ENCODE results near the gene LBH.
A peak's percentile ranks its signal among the peaks of the same experiment; 100 is the strongest.

Gene LBH

DNA sequence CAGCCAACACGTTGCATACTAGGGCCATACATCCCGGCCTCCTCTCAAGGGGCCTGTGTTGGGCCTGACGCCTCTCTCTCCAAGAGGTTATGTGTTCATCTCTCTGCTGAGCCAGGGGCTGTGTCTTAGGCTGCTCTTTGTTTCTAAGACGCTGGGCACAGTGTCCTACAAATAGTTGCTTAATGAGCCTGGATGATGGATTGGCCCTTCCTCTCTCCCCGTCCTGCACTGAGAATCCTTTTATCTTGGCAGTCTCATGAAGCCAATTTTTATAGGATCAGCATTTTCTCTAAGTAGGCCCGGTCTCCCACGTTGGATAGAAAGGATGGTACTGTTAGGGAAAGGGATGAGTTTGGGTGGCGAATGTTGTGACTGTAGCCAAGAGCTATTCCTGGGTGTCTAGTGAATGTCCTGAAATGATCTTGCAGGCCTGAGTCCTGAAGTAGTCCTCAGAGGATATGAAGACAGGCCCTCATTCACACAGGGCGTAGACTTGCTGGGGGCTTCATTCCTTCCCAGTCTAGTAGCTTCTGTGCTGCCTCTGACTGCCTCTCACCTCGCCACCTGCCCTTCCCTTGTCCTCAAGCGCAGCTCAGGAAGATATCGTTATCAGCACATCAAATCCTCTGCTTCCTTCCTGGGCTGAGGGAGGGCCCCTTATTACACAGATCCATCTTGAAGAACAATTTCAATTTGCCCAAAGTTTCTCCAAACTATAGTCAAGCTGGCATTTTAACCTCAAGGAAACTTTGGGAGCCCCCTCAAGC lies 8.8 kb downstream of the LBH start:
- no peak overlapping the region for H3K4me3 ChIP-seq (ENCODE audit: low read depth, low read length)

DNA sequence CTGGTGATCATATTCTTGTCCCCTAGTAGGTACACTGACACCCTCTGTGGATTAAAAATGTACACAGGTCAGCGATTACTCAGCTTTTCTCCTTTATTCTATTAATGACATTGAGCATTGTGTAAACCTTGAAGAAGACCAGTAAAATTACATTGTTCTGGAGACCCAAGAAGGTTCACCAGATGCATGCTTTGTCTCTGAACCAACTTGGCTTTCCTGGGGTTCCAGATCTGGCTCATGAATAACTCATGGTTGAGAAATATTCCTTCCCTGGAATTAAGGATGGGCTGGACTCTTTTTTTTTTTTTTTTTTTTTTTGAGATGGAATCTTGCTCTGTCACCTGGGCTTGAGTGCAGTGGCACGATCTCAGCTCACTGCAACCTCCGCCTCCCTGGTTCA lies 11.9 kb downstream of the LBH start:
- Histone ChIP-seq H3K4me3 (ENCODE audit: low read depth, low read length) (no peak overlapping the region), H3K27ac (no peak overlapping the region)

More for the DNA sequence above, 8.8 kb downstream of the LBH start:
- Histone ChIP-seq H3K27me3 (ENCODE audit: control insufficient read depth, insufficient read depth, low read length) (no peaks in the 10 kb centered on the region), H3K79me2 (peaks cover 50% of the 10 kb centered on the region), H3K4me2 (ENCODE audit: low read length) (peak overlapping the region; percentile 27), H3K9me3 (ENCODE audit: control insufficient read depth, low read length) (no peaks in the 10 kb centered on the region), H3K9ac (no peak overlapping the region), H2AFZ (peak overlapping the region; percentile 10), H3K4me1 (peaks cover 33% of the 10 kb centered on the region), H3K36me3 (ENCODE audit: control insufficient read depth, insufficient read depth, low read length) (no peaks in the 10 kb centered on the region), H3K27ac (peak overlapping the region; percentile 67)
- TF ChIP-seq, protein P1, sequence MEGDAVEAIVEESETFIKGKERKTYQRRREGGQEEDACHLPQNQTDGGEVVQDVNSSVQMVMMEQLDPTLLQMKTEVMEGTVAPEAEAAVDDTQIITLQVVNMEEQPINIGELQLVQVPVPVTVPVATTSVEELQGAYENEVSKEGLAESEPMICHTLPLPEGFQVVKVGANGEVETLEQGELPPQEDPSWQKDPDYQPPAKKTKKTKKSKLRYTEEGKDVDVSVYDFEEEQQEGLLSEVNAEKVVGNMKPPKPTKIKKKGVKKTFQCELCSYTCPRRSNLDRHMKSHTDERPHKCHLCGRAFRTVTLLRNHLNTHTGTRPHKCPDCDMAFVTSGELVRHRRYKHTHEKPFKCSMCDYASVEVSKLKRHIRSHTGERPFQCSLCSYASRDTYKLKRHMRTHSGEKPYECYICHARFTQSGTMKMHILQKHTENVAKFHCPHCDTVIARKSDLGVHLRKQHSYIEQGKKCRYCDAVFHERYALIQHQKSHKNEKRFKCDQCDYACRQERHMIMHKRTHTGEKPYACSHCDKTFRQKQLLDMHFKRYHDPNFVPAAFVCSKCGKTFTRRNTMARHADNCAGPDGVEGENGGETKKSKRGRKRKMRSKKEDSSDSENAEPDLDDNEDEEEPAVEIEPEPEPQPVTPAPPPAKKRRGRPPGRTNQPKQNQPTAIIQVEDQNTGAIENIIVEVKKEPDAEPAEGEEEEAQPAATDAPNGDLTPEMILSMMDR (IDR thresholded peaks at IDR 0.05) = no peak

DNA sequence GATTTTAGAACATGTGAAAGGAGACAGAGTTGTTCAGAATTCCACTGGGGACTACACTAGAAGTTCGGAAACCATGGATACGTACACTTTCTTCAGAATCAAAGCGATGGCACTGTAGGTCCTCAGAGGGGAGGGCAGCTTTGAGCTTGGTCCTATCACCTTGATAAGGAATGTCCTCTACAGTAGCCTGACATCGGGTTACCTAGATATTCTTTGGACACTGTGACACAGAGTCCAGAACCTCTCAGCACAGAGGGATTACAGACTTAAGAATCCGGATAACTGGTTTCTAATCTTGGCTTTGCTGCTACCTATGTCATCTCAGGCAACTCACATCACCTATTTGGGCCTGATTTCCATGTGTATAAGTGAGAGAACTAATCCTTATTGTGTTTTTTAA lies 14.0 kb downstream of the LBH start:
- H2AFZ ChIP-seq = no peak overlapping the region
- no peak overlapping the region for H3K27ac ChIP-seq
- TF ChIP-seq, protein P1 (IDR thresholded peaks at IDR 0.05) = no peak
- peaks cover 21% of the 10 kb centered on the region for H3K4me1 ChIP-seq
- H3K9ac ChIP-seq = no peak overlapping the region
- H3K79me2 ChIP-seq = peaks cover 48% of the 10 kb centered on the region
- H3K27me3 ChIP-seq (ENCODE audit: control insufficient read depth, insufficient read depth, low read length) = no peaks in the 10 kb centered on the region
- H3K4me3 ChIP-seq (ENCODE audit: low read depth, low read length) = no peak overlapping the region
- no peaks in the 10 kb centered on the region for H3K36me3 ChIP-seq (ENCODE audit: control insufficient read depth, insufficient read depth, low read length)
- no peaks in the 10 kb centered on the region for H3K9me3 ChIP-seq (ENCODE audit: control insufficient read depth, low read length)
- H3K4me2 ChIP-seq (ENCODE audit: low read length) = no peak overlapping the region

More for the DNA sequence above, 11.9 kb downstream of the LBH start:
- Histone ChIP-seq H3K36me3 (ENCODE audit: control insufficient read depth, insufficient read depth, low read length) (no peaks in the 10 kb centered on the region), H2AFZ (no peak overlapping the region), H3K4me1 (peaks cover 23% of the 10 kb centered on the region), H3K79me2 (peaks cover 54% of the 10 kb centered on the region), H3K9me3 (ENCODE audit: control insufficient read depth, low read length) (no peaks in the 10 kb centered on the region), H3K27me3 (ENCODE audit: control insufficient read depth, insufficient read depth, low read length) (no peaks in the 10 kb centered on the region), H3K4me2 (ENCODE audit: low read length) (no peak overlapping the region), H3K9ac (no peak overlapping the region)
- TF ChIP-seq, protein P1 (IDR thresholded peaks at IDR 0.05) = no peak

DNA sequence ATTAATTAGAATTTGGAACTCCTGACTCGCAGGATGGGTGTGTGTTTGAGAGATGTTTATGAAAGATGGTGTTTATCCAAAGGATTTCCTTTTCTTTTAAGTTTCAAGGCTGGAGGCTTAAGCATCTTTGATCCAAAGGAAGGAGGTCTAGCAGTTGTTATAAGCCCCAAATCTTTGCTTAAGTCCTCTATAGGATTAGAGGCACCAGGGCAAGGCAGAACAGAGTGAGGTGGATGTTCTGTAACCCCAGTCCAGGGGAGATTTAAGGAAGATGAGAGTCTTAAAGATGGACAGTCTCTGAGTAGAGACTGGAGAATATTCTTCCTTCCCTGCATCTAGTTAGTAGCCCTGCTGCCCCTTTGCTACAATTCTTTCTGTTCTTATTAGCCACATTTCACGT lies 17.5 kb downstream of the LBH start:
- Histone ChIP-seq H3K9me3 (ENCODE audit: control insufficient read depth, low read length) (no peaks in the 10 kb centered on the region), H3K4me2 (ENCODE audit: low read length) (no peak overlapping the region), H3K79me2 (peaks cover 39% of the 10 kb centered on the region), H3K36me3 (ENCODE audit: control insufficient read depth, insufficient read depth, low read length) (no peaks in the 10 kb centered on the region), H3K27me3 (ENCODE audit: control insufficient read depth, insufficient read depth, low read length) (no peaks in the 10 kb centered on the region), H3K4me1 (peaks cover 35% of the 10 kb centered on the region), H3K4me3 (ENCODE audit: low read depth, low read length) (no peak overlapping the region), H3K9ac (no peak overlapping the region), H2AFZ (no peak overlapping the region), H3K27ac (no peak overlapping the region)
- TF ChIP-seq, protein P1 (IDR thresholded peaks at IDR 0.05) = no peak

DNA sequence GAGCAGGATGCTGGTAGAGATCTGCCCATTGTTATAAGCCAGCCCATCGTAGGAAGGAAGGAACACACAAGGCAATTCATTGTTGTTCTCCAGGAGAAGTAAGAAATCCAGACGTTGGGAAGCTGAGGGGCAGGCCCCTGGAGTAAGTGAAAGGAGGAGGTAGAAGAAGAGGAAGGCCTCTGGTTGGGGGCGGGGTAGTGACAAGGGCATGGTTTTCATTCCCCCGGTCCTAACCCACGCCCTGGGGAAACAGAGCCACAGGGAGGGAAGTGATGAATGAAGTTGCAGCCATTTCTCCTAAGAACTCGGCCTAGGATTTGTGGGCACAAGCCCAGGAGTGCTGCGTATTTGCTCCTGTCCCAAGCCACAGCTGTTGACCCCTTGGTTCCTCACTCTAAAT lies 18.0 kb downstream of the LBH start:
- H3K27ac ChIP-seq = peak overlapping the region; percentile 26
- H3K4me1 ChIP-seq = peaks cover 40% of the 10 kb centered on the region

More for the DNA sequence above, 18.0 kb downstream of the LBH start:
- Histone ChIP-seq H3K9me3 (ENCODE audit: control insufficient read depth, low read length) (no peaks in the 10 kb centered on the region), H3K79me2 (peaks cover 36% of the 10 kb centered on the region), H3K4me2 (ENCODE audit: low read length) (peak overlapping the region; percentile 17), H2AFZ (no peak overlapping the region), H3K27me3 (ENCODE audit: control insufficient read depth, insufficient read depth, low read length) (no peaks in the 10 kb centered on the region), H3K4me3 (ENCODE audit: low read depth, low read length) (no peak overlapping the region), H3K9ac (no peak overlapping the region), H3K36me3 (ENCODE audit: control insufficient read depth, insufficient read depth, low read length) (no peaks in the 10 kb centered on the region)
- TF ChIP-seq, protein P1 (IDR thresholded peaks at IDR 0.05) = no peak

Data from parathyroid adenoma (tissue), 2 donors.